Measurements from ENCODE around the gene SMIM35.

DNA sequence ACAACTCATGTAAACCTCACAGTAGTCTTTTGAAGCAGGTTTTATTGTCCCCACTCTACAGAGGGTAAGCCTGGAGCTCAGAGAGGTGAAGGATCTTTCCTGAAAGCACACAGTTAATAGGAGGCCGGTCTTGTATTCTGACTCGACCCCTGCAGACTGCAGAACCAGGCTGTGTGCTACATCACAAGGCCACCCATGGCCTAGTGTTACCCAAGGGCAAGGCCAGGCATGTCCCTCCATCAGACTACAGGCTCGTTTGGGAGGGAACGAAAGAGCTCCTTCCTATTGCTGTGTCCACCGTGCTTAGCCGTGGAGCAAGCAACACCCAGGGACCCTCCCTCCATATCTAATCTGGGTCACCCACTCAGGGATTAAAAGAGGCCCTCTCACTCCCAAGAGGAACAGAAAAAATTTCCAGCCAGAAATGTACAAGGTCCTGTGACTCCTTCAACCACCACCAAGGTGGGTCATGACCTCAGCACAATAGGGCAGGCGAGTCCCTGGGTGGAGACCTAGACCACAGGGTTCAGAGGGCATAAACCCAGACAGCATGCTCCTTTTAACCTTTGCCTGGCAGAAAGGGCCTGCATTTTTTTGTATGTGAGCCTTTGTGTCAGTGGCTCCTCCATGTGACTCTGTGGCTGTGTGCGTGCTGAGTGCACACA, 6.3 kb upstream of the SMIM35 start:
- TF ChIP-seq, protein P1, sequence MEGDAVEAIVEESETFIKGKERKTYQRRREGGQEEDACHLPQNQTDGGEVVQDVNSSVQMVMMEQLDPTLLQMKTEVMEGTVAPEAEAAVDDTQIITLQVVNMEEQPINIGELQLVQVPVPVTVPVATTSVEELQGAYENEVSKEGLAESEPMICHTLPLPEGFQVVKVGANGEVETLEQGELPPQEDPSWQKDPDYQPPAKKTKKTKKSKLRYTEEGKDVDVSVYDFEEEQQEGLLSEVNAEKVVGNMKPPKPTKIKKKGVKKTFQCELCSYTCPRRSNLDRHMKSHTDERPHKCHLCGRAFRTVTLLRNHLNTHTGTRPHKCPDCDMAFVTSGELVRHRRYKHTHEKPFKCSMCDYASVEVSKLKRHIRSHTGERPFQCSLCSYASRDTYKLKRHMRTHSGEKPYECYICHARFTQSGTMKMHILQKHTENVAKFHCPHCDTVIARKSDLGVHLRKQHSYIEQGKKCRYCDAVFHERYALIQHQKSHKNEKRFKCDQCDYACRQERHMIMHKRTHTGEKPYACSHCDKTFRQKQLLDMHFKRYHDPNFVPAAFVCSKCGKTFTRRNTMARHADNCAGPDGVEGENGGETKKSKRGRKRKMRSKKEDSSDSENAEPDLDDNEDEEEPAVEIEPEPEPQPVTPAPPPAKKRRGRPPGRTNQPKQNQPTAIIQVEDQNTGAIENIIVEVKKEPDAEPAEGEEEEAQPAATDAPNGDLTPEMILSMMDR (tag by site-specific recombination; IDR thresholded peaks at IDR 0.05): no peak
- no peak for TF ChIP-seq ZEB2 (tag by site-specific recombination; IDR thresholded peaks at IDR 0.05)
- TF ChIP-seq, protein P2, sequence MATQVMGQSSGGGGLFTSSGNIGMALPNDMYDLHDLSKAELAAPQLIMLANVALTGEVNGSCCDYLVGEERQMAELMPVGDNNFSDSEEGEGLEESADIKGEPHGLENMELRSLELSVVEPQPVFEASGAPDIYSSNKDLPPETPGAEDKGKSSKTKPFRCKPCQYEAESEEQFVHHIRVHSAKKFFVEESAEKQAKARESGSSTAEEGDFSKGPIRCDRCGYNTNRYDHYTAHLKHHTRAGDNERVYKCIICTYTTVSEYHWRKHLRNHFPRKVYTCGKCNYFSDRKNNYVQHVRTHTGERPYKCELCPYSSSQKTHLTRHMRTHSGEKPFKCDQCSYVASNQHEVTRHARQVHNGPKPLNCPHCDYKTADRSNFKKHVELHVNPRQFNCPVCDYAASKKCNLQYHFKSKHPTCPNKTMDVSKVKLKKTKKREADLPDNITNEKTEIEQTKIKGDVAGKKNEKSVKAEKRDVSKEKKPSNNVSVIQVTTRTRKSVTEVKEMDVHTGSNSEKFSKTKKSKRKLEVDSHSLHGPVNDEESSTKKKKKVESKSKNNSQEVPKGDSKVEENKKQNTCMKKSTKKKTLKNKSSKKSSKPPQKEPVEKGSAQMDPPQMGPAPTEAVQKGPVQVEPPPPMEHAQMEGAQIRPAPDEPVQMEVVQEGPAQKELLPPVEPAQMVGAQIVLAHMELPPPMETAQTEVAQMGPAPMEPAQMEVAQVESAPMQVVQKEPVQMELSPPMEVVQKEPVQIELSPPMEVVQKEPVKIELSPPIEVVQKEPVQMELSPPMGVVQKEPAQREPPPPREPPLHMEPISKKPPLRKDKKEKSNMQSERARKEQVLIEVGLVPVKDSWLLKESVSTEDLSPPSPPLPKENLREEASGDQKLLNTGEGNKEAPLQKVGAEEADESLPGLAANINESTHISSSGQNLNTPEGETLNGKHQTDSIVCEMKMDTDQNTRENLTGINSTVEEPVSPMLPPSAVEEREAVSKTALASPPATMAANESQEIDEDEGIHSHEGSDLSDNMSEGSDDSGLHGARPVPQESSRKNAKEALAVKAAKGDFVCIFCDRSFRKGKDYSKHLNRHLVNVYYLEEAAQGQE (tag by site-specific recombination; IDR thresholded peaks at IDR 0.05): no peak
